H1 (cell line): ENCODE data around the gene OSBP. TPM values are rescaled to one million over a fixed set of nuclear protein-coding genes. Genes with fewer than 3 reads are reported as not detected.

Experiments used
- CTCF ChIA-PET: fragments of 300-600 bp; sonication (Branson Sonifier 250); formaldehyde crosslinking; loops from one replicate; lab custom pipeline; 2021; ENCODE audit not compliant: partially characterized antibody; lab: Charles Lee
- POLR2A ChIA-PET: fragments of 300-600 bp; sonication (Branson Sonifier 250); formaldehyde crosslinking; loops from one replicate; lab custom pipeline; 2021; ENCODE audit warnings: inconsistent platforms; ENCODE audit not compliant: partially characterized antibody; lab: Charles Lee
- DNase-seq, 2 experiments: peaks; one replicate each; pipeline versions ENCODE4 v3.0.0 to v3.0.0-alpha.2; 2010 to 2022; ENCODE audit warnings: low spot score in 2 of 2, low read depth in 1 of 2, mixed read lengths in 1 of 2
- FAIRE-seq: peaks from 2 replicates; lab custom pipeline; 2011; peaks lifted over from hg19 to GRCh38; lab: Jason Lieb, UNC
- H2AFZ ChIP-seq: 2 replicates; pipeline ENCODE4 v1.8.1; 2012; ENCODE audit warnings: low read length, inconsistent platforms
- H2AK5ac ChIP-seq: 2 replicates; pipeline ENCODE4 v1.6.1; 2013; ENCODE audit warnings: low read depth, low read length
- H2BK120ac ChIP-seq: replicated peaks from 2 replicates; pipeline ENCODE3; 2013; ENCODE audit warnings: low read depth, low read length, inconsistent platforms
- H2BK12ac ChIP-seq: 2 replicates; pipeline ENCODE4 v1.6.1; 2013; ENCODE audit warnings: low read depth, low read length
- H2BK15ac ChIP-seq: 2 replicates; pipeline ENCODE4 v1.6.1; 2013; ENCODE audit warnings: low read length
- H2BK20ac ChIP-seq: 2 replicates; pipeline ENCODE4 v1.6.1; 2013; ENCODE audit warnings: low read length
- H2BK5ac ChIP-seq: 2 replicates; pipeline ENCODE4 v1.6.1; 2013; ENCODE audit warnings: low read depth, low read length
- H3K14ac ChIP-seq: 2 replicates; pipeline ENCODE4 v1.6.1; 2013; ENCODE audit warnings: inconsistent platforms; ENCODE audit not compliant: insufficient read length
- H3K18ac ChIP-seq: 2 replicates; pipeline ENCODE4 v1.6.1; 2013; ENCODE audit warnings: low read length; ENCODE audit errors: extremely low read depth
- H3K23ac ChIP-seq: 2 replicates; pipeline ENCODE4 v1.6.1; 2013; ENCODE audit warnings: inconsistent platforms; ENCODE audit not compliant: insufficient read length
- H3K23me2 ChIP-seq: 2 replicates; pipeline ENCODE4 v1.6.1; 2013; ENCODE audit warnings: low read depth, low read length
- H3K27ac ChIP-seq: 2 replicates; pipeline ENCODE4 v1.6.1; 2011; ENCODE audit warnings: low read depth, low read length, inconsistent platforms
- H3K27me3 ChIP-seq, 4 experiments: replicated peaks in 1 of 4; 1 replicate in 1 of 4; 2 replicates in 3 of 4; pipeline versions ENCODE4 v1.6.1 to v1.8.1; 2011 to 2013; ENCODE audit warnings: low read length in 3 of 4, mild to moderate bottlenecking in 3 of 4, inconsistent platforms in 2 of 4, mixed read lengths in 2 of 4, moderate library complexity in 1 of 4; ENCODE audit not compliant: control insufficient read depth in 3 of 4, insufficient read depth in 3 of 4; ENCODE audit errors: extremely low read depth in 1 of 4
- H3K36me3 ChIP-seq, 4 experiments: 2 replicates each; pipeline versions ENCODE4 v1.6.1 to v1.8.1; 2011 to 2013; ENCODE audit warnings: mild to moderate bottlenecking in 4 of 4, low read length in 3 of 4, moderate library complexity in 2 of 4, control low read depth in 1 of 4, inconsistent platforms in 1 of 4; ENCODE audit not compliant: insufficient read depth in 4 of 4, control insufficient read depth in 2 of 4
- H3K4ac ChIP-seq: replicated peaks from 2 replicates; pipeline ENCODE3; 2013; ENCODE audit warnings: low read length, low read depth, mixed read lengths, inconsistent platforms; ENCODE audit not compliant: insufficient read length
- H3K4me1 ChIP-seq, 4 experiments: replicated peaks in 1 of 4; 1 replicate in 1 of 4; 2 replicates in 3 of 4; pipeline versions ENCODE4 v1.6.1 to v1.8.1; 2011 to 2013; ENCODE audit warnings: low read length in 3 of 4, inconsistent platforms in 2 of 4, mixed read lengths in 1 of 4; ENCODE audit not compliant: insufficient read depth in 4 of 4, control insufficient read depth in 3 of 4
- H3K4me2 ChIP-seq, 2 experiments: 2 replicates each; pipeline versions ENCODE4 v1.6.1 to v1.8.1; 2011 to 2013; ENCODE audit warnings: low read depth in 2 of 2, low read length in 2 of 2, control low read depth in 1 of 2, inconsistent platforms in 1 of 2, mild to moderate bottlenecking in 1 of 2; ENCODE audit not compliant: insufficient read depth in 1 of 2
- H3K4me3 ChIP-seq, 4 experiments: fragments of 200-600, 300-600 bp in 1 of 4; sonication (generic), shearing (Covaris generic), sonication (Bioruptor Twin) in 1 of 4; 2 replicates each; pipeline versions ENCODE4 v1.5.1 to v1.8.1; 2011 to 2016; ENCODE audit warnings: low read length in 4 of 4, low read depth in 3 of 4, control low read depth in 2 of 4, inconsistent platforms in 2 of 4, mild to moderate bottlenecking in 2 of 4, mixed read lengths in 1 of 4, moderate library complexity in 1 of 4; ENCODE audit not compliant: insufficient read depth in 2 of 4; ENCODE audit errors: extremely low read depth in 1 of 4
- H3K56ac ChIP-seq: replicated peaks from 2 replicates; pipeline ENCODE3; 2013; ENCODE audit warnings: low read depth, mild to moderate bottlenecking, mixed read lengths, low read length, inconsistent platforms; ENCODE audit not compliant: insufficient read length
- H3K79me1 ChIP-seq: 2 replicates; pipeline ENCODE4 v1.6.1; 2013; ENCODE audit warnings: low read depth, low read length, control low read depth
- H3K79me2 ChIP-seq, 2 experiments: 2 replicates each; pipeline versions ENCODE4 v1.6.1 to v1.8.1; 2012 to 2013; ENCODE audit warnings: low read length in 2 of 2, mild to moderate bottlenecking in 2 of 2, inconsistent platforms in 1 of 2; ENCODE audit not compliant: insufficient read depth in 2 of 2, control insufficient read depth in 1 of 2
- H3K9ac ChIP-seq, 4 experiments: replicated peaks in 1 of 4; 1 replicate in 1 of 4; 2 replicates in 3 of 4; pipeline versions ENCODE4 v1.6.1 to v1.8.1; 2011 to 2013; ENCODE audit warnings: low read depth in 3 of 4, low read length in 3 of 4, control low read depth in 2 of 4, mild to moderate bottlenecking in 2 of 4, moderate library complexity in 2 of 4, inconsistent platforms in 1 of 4; ENCODE audit errors: extremely low read depth in 1 of 4
- H3K9me3 ChIP-seq, 2 experiments: 2 replicates each; pipeline versions ENCODE4 v1.6.1 to v1.8.1; 2012 to 2013; ENCODE audit warnings: mild to moderate bottlenecking in 2 of 2, moderate library complexity in 2 of 2, control low read depth in 1 of 2, inconsistent platforms in 1 of 2, low read depth in 1 of 2, low read length in 1 of 2, mixed read lengths in 1 of 2; ENCODE audit not compliant: insufficient read depth in 2 of 2
- H4K20me1 ChIP-seq, 2 experiments: replicated peaks in 1 of 2; 2 replicates each; pipeline versions ENCODE3 to v1.8.1; 2011 to 2013; ENCODE audit warnings: inconsistent platforms in 2 of 2, low read length in 2 of 2, mild to moderate bottlenecking in 1 of 2; ENCODE audit not compliant: insufficient read depth in 2 of 2, control insufficient read depth in 1 of 2
- H4K5ac ChIP-seq: 2 replicates; pipeline ENCODE4 v1.6.1; 2013; ENCODE audit warnings: low read length, low read depth, mixed read lengths, inconsistent platforms; ENCODE audit not compliant: insufficient read length
- H4K8ac ChIP-seq: 2 replicates; pipeline ENCODE4 v1.8.0; 2013; ENCODE audit warnings: mild to moderate bottlenecking, moderate library complexity, low read length, inconsistent platforms; ENCODE audit not compliant: insufficient read depth; ENCODE audit errors: extremely low read depth
- H4K91ac ChIP-seq: replicated peaks from 2 replicates; pipeline ENCODE3; 2013; ENCODE audit warnings: low read length, mixed read lengths, inconsistent platforms; ENCODE audit not compliant: insufficient read length
- CEBPB ChIP-seq: IDR thresholded peaks from 2 replicates; pipeline ENCODE4 v1.6.1; 2012; ENCODE audit warnings: low read depth, low read length
- EP300 ChIP-seq, 2 experiments: IDR thresholded peaks; 1 replicate in 1 of 2; 2 replicates in 1 of 2; pipeline ENCODE4 v1.6.1; 2011 to 2012; ENCODE audit warnings: low read depth in 2 of 2, low read length in 2 of 2, mild to moderate bottlenecking in 2 of 2, borderline replicate concordance in 1 of 2, inconsistent platforms in 1 of 2, moderate library complexity in 1 of 2
- FOSL1 ChIP-seq: IDR thresholded peaks from 2 replicates; pipeline ENCODE4 v1.6.1; 2011; ENCODE audit warnings: mild to moderate bottlenecking, low read depth, low read length, moderate library complexity; ENCODE audit not compliant: insufficient read depth
- KDM1A ChIP-seq: fragments of 200-600, 300-600 bp; sonication (generic); IDR thresholded peaks from 2 replicates; pipeline ENCODE4 v1.7.1; 2016; ENCODE audit warnings: mild to moderate bottlenecking, low read length, borderline replicate concordance
- KDM5A ChIP-seq: fragments of 200-600 bp; IDR thresholded peaks from 2 replicates; pipeline ENCODE4 v1.7.1; 2012; ENCODE audit warnings: mild to moderate bottlenecking, low read length, inconsistent platforms, mixed read lengths
- POLR2AphosphoS5 ChIP-seq: IDR thresholded peaks from 2 replicates; pipeline ENCODE4 v1.6.1; 2011; ENCODE audit warnings: low read depth, low read length
- SIRT6 ChIP-seq: IDR thresholded peaks from one replicate; pipeline ENCODE4 v1.7.1; 2012; ENCODE audit warnings: low read length, inconsistent platforms
- SRF ChIP-seq: IDR thresholded peaks from 2 replicates; pipeline ENCODE4 v1.6.1; 2011; ENCODE audit warnings: mild to moderate bottlenecking, low read depth, low read length, moderate library complexity
- TAF7 ChIP-seq: optimal IDR thresholded peaks from 2 replicates; pipeline ENCODE3; 2011; ENCODE audit warnings: low read depth, mild to moderate bottlenecking, inconsistent platforms, low read length, moderate library complexity, borderline replicate concordance
- TCF12 ChIP-seq: IDR thresholded peaks from 2 replicates; pipeline ENCODE4 v1.6.1; 2011; ENCODE audit warnings: low read depth, mild to moderate bottlenecking, low read length
- ZNF274 ChIP-seq: IDR thresholded peaks from 2 replicates; pipeline ENCODE4 v1.7.0; 2012; ENCODE audit warnings: low read length, borderline replicate concordance; ENCODE audit errors: extremely low read depth
- WGBS, 2 experiments: shearing (Covaris generic) in 1 of 2; methylation state at CpG; one replicate each; pipeline versions ENCODE4 v1.1.6 to v1.1.7; 2013 to 2015; ENCODE audit warnings: low lambda C conversion rate in 2 of 2, mixed read lengths in 2 of 2, inconsistent platforms in 1 of 2, low coverage in 1 of 2, missing lambda C conversion rate in 1 of 2; ENCODE audit not compliant: insufficient replicate concordance in 2 of 2, insufficient coverage in 1 of 2, insufficient read length in 1 of 2; ENCODE audit errors: extremely low coverage in 1 of 2, missing lambda C conversion rate in 1 of 2; 5-methylcytosine and 5-hydroxymethylcytosine counted together
- polyA plus RNA-seq, 7 experiments: library from polyadenylated mRNA; depleted of rRNA in 3 of 7; stranded (reverse) in 5 of 7; unstranded in 2 of 7; fragments of >200 nt in 5 of 7; fragments of 200-250 nt in 2 of 7; gene quantifications; 1 replicate in 5 of 7; 2 replicates in 1 of 7; 4 replicates in 1 of 7; pipeline versions ENCODE4 v1.2.1 to v1.2.3, GENCODE V29; 2011 to 2013; ENCODE audit warnings: missing spikeins in 2 of 7, mixed read lengths in 2 of 7
- total RNA-seq: library from RNA; stranded (reverse); fragmentation: NEBNext Ultra II Directional; extraction: Animal tissue kit (Norgen Biotek cat#: 25700); gene quantifications from 2 replicates; pipeline ENCODE4 v1.2.1, GENCODE V29; 2021
- TF ChIP-seq, protein P1 (sequence below): IDR thresholded peaks from 2 replicates; pipeline ENCODE4 v1.6.1; 2012; ENCODE audit warnings: low read length, inconsistent platforms
- TF ChIP-seq, protein P2 (sequence below): IDR thresholded peaks from 2 replicates; pipeline ENCODE4 v1.6.1; 2012; ENCODE audit warnings: inconsistent platforms

OSBP gene
- total and polyA plus RNA-seq, 2 of the 8 experiments (the other 6 are each of a cell fraction or from before 2014, with no cell fraction given) = 13.2 to 43.1 TPM

DNA sequence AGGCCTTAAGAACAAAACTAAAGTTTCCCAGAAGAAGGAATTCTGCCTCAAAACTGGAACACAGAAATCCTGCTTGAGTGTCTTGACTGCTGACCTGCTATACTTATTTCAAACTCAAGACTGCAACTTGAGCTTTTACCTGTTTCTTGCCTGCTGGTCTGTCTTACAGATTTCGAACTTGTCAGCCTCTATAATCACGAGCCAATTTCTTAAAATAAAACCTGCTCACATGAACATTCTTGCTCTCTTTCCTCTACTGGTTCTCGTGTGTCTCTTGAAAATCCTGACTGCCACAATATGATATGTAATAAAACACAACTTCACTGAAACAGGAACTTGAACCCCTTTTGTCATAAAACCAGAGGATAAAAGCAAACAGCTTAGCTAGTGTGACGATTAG lies 39.3 kb upstream of the OSBP start:
- CTCF ChIA-PET = no interaction called here
- DNase-seq = no peak
- TF ChIP-seq SRF = no peak
- TF ChIP-seq TCF12 = no peak
- no peak for TF ChIP-seq CEBPB
- no peak for TF ChIP-seq FOSL1
- TF ChIP-seq, protein P1, sequence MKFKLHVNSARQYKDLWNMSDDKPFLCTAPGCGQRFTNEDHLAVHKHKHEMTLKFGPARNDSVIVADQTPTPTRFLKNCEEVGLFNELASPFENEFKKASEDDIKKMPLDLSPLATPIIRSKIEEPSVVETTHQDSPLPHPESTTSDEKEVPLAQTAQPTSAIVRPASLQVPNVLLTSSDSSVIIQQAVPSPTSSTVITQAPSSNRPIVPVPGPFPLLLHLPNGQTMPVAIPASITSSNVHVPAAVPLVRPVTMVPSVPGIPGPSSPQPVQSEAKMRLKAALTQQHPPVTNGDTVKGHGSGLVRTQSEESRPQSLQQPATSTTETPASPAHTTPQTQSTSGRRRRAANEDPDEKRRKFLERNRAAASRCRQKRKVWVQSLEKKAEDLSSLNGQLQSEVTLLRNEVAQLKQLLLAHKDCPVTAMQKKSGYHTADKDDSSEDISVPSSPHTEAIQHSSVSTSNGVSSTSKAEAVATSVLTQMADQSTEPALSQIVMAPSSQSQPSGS = no peak
- TF ChIP-seq POLR2AphosphoS5 = no peak
- TF ChIP-seq TAF7 = no peak
- no peak for TF ChIP-seq ZNF274
- TF ChIP-seq, protein P2, sequence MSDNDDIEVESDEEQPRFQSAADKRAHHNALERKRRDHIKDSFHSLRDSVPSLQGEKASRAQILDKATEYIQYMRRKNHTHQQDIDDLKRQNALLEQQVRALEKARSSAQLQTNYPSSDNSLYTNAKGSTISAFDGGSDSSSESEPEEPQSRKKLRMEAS = no peak
- TF ChIP-seq SIRT6 = no peak
- TF ChIP-seq KDM5A = no peak
- TF ChIP-seq EP300 (IDR thresholded peaks at IDR 0.05; ENCODE audit: borderline replicate concordance in 1 of 2, low read depth in 2 of 2, low read length in 2 of 2) = no peak
- no peak for TF ChIP-seq KDM1A
- no peak overlapping the region for H3K4me3 ChIP-seq
- H3K18ac ChIP-seq = no peak overlapping the region
- no peak overlapping the region for H2BK20ac ChIP-seq
- no peak overlapping the region for H2BK15ac ChIP-seq
- H3K79me1 ChIP-seq = no peaks in the 10 kb centered on the region
- FAIRE-seq = no peak
- POLR2A ChIA-PET = interaction anchor here (1.0 kb wide), 2 partner anchors 15 to 16 kb away, joined by 3 read pairs; no protein-coding TSS in a partner anchor
- H3K4me1 ChIP-seq = no peaks in the 10 kb centered on the region
- no peaks in the 10 kb centered on the region for H3K23me2 ChIP-seq
- no peak overlapping the region for H3K23ac ChIP-seq
- no peak overlapping the region for H3K4ac ChIP-seq
- no peak overlapping the region for H3K56ac ChIP-seq
- H2AK5ac ChIP-seq = no peak overlapping the region
- no peaks in the 10 kb centered on the region for H3K27me3 ChIP-seq
- H3K4me2 ChIP-seq = no peak overlapping the region
- peak overlapping the region in 1 of 4 experiments; percentile 34; a peak in 1 of 7 replicates for H3K9ac ChIP-seq
- peaks cover 0 to 5% of the 10 kb centered on the region in 2 experiments for H4K20me1 ChIP-seq
- no peak overlapping the region for H4K8ac ChIP-seq
- H3K36me3 ChIP-seq = peaks cover 23 to 86% (median 71%) of the 10 kb centered on the region in 4 experiments
- no peak overlapping the region for H4K91ac ChIP-seq
- H3K79me2 ChIP-seq = no peaks in the 10 kb centered on the region
- no peak overlapping the region for H2BK12ac ChIP-seq
- no peak overlapping the region for H2BK5ac ChIP-seq
- no peak overlapping the region for H2AFZ ChIP-seq
- H3K27ac ChIP-seq = no peak overlapping the region
- no peak overlapping the region for H4K5ac ChIP-seq
- H2BK120ac ChIP-seq = no peak overlapping the region
- H3K9me3 ChIP-seq = no peaks in the 10 kb centered on the region
- 89% methylated on average over 4 of the region's 4 CpGs; no CpG with 5 or more reads in 1 of the 2 experiments for WGBS, 2 experiments
- no peak overlapping the region for H3K14ac ChIP-seq
